HL-60 (cell line): ENCODE data around the gene TAS2R16.

Source experiments
- GABPA ChIP-seq: IDR thresholded peaks from 2 replicates; pipeline ENCODE4 v1.6.1; 2012; ENCODE audit warnings: low read depth
- POLR2AphosphoS5 ChIP-seq: IDR thresholded peaks from 2 replicates; pipeline ENCODE4 v1.6.1; 2012; ENCODE audit warnings: low read depth
- TF ChIP-seq, protein P1 (sequence below): IDR thresholded peaks from one replicate; pipeline ENCODE4 v1.5.1; 2011; ENCODE audit warnings: low read length, control low read depth, inconsistent platforms; ENCODE audit not compliant: insufficient read depth

DNA sequence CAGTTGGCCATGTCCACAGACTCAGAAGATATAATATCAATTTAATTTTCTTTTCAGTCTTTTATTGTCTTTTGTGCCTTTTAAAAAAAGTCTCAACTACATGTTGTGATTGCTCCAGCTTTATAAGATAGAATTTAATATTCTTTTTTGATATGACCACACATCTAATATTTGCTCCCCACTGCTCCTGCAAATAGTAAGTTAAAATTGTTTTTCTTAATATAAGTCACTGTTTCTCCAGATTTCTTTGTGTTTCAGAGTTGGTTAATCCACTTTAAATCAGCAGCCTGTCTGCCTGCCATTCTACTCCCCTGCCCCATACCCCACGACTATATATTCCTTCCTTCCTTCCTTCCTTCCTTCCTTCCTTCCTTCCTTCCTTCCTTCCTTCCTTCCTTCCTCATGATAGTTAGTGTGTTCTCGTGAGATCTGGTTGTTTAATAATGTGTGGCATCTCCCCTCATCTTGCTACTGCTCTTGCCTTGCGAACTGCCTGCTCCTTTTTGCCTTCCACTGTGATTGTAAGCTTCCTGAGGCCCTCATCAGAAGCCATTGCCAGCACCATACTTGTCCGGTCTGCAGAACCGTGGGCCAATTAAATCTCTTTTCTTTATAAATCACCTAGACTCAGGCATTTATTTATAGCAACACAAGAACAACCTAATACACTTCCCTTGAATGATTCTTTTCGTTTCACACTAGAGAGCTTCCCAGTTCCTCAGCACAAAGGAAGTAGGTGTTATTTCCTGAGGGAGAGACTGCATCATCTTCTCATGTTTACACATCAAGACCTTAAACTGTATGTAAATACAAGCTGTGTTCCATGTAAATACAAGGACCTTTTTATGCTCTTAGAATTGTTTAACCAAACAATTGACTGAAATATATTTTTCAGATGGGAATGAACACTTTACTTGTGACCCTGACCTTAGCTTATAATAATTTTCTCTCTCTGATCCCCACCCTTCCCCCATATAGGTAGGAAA lies 24.5 kb downstream of the TAS2R16 start:
- TF ChIP-seq, protein P1, sequence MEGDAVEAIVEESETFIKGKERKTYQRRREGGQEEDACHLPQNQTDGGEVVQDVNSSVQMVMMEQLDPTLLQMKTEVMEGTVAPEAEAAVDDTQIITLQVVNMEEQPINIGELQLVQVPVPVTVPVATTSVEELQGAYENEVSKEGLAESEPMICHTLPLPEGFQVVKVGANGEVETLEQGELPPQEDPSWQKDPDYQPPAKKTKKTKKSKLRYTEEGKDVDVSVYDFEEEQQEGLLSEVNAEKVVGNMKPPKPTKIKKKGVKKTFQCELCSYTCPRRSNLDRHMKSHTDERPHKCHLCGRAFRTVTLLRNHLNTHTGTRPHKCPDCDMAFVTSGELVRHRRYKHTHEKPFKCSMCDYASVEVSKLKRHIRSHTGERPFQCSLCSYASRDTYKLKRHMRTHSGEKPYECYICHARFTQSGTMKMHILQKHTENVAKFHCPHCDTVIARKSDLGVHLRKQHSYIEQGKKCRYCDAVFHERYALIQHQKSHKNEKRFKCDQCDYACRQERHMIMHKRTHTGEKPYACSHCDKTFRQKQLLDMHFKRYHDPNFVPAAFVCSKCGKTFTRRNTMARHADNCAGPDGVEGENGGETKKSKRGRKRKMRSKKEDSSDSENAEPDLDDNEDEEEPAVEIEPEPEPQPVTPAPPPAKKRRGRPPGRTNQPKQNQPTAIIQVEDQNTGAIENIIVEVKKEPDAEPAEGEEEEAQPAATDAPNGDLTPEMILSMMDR = no peak
- TF ChIP-seq GABPA = no peak
- TF ChIP-seq POLR2AphosphoS5 = no peak
